HuH-7 (cell line): ENCODE results near the gene PTH2.
"Not testable (repeated sequence)": the region's sequence is repeated elsewhere in the genome, so short reads cannot be mapped to it uniquely, and the experiment has no call there.

Source experiments
- DNase-seq: peaks from one replicate; pipeline ENCODE4 v3.0.0; 2011; ENCODE audit warnings: low spot score

The PTH2 gene

GRCh38 chr19:49423071-49423984 is at the start of gene PTH2:
PTH2 (minus strand) TSS chr19:49423441; CDS start chr19:49423339, 102 bp downstream.
- no peak for DNase-seq

- DNase-seq, result no peak
These were observed 49.7 kb upstream of the PTH2 start for GRCh38 chr19:49472936-49473335.

GRCh38 chr19:49470615-49470978 is 47.4 kb upstream of the PTH2 start:
- DNase-seq, result no peak

GRCh38 chr19:49469828-49470614 is 46.8 kb upstream of the PTH2 start:
- DNase-seq, result no peak

- DNase-seq, result no peak
These were observed 45.7 kb upstream of the PTH2 start for GRCh38 chr19:49468746-49469447.

GRCh38 chr19:49468199-49468598 is 45.0 kb upstream of the PTH2 start:
- DNase-seq, result no peak

GRCh38 chr19:49465371-49465770 is 42.1 kb upstream of the PTH2 start:
- DNase-seq, result no peak

GRCh38 chr19:49463960-49464740 is 40.9 kb upstream of the PTH2 start:
- DNase-seq, result no peak

GRCh38 chr19:49462492-49462891 is 39.3 kb upstream of the PTH2 start:
- no peak for DNase-seq

GRCh38 chr19:49461656-49462055 is 38.4 kb upstream of the PTH2 start:
- no peak for DNase-seq

GRCh38 chr19:49461130-49461529 is 37.9 kb upstream of the PTH2 start:
- not testable (repeated sequence) for DNase-seq

GRCh38 chr19:49459388-49459787 is 36.1 kb upstream of the PTH2 start:
- no peak for DNase-seq

GRCh38 chr19:49458567-49458903 is 35.3 kb upstream of the PTH2 start:
- DNase-seq, result no peak

- no peak for DNase-seq
These were observed 33.1 kb upstream of the PTH2 start for GRCh38 chr19:49456326-49456725.

- DNase-seq, result no peak
These were observed 32.5 kb upstream of the PTH2 start for GRCh38 chr19:49455773-49456172.

- no peak for DNase-seq
These were observed 30.6 kb upstream of the PTH2 start for GRCh38 chr19:49453757-49454240.

GRCh38 chr19:49453013-49453756 is 29.9 kb upstream of the PTH2 start, which contains the start of gene ALDH16A1:
ALDH16A1 (plus strand) TSS chr19:49453225; CDS start chr19:49453332, 107 bp downstream.
- peak; percentile 94 for DNase-seq

GRCh38 chr19:49451430-49452181 is 28.4 kb upstream of the PTH2 start, which contains the start of gene PIH1D1:
PIH1D1 (minus strand) TSS chr19:49451814; CDS start chr19:49451574, 240 bp downstream.
- peak; percentile 88 for DNase-seq

GRCh38 chr19:49450405-49450804 is 27.2 kb upstream of the PTH2 start:
- no peak for DNase-seq

GRCh38 chr19:49448432-49448786 is 25.2 kb upstream of the PTH2 start:
- no peak for DNase-seq
